Measurements from ENCODE around the gene DUSP1. TPM values are rescaled to one million over a fixed set of nuclear protein-coding genes. Genes with fewer than 3 reads are reported as not detected.

Gene DUSP1
- total RNA-seq, 1 experiment from 2014 or later, result 275 TPM

GRCh38 chr5:172743112-172743959 lies 27.7 kb downstream of the DUSP1 start:
- DNase-seq (ENCODE audit: low spot score), result no peak

DNA sequence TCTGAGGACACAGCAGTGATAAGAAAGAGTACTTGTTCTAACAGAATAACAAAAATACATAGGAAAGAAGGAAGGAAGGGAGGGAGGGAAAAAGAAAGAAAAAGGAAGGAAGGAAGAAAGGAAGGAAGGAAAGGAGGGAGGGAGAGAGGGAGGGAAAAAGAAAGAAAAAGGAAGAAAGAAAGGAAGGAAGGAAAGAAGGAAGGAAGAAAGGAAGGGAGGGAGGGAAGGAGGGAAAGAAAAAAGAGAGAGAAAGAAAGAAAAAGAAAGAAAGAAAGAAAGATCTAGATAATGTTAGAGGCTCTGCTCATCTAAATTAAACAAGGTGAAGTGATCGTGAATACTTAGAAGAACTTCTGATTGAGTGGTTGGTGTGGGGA lies 29.8 kb downstream of the DUSP1 start:
- DNase-seq (ENCODE audit: low spot score), result no peak

- peak; percentile 85 for DNase-seq (ENCODE audit: low spot score)
Measured at GRCh38 chr5:172740428-172741205, 30.4 kb downstream of the DUSP1 start.

DNA sequence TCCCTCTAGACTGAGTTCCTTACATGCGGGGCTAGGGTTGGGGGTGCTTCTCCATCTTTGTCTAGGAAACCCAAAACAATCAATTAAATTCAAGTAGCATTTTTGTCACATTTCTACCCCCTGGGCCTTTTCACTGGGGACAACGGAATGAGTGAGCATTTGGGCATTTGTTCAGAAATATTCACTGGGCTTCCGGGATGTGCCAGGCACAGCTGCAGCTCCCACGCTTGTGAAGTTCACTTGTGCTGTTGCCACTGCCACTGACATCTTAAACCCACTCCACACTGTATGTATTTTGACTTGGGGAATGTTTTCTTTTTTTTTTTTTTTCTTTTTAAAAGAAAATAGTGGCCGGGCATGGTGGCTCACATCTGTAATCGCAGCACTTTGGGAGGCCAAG lies 31.6 kb downstream of the DUSP1 start:
- DNase-seq (ENCODE audit: low spot score), result no peak

GRCh38 chr5:172736508-172737135 lies 34.4 kb downstream of the DUSP1 start:
- no peak for DNase-seq (ENCODE audit: low spot score)

- DNase-seq (ENCODE audit: low spot score), result no peak
Measured at GRCh38 chr5:172735141-172735831, 35.7 kb downstream of the DUSP1 start.

DNA sequence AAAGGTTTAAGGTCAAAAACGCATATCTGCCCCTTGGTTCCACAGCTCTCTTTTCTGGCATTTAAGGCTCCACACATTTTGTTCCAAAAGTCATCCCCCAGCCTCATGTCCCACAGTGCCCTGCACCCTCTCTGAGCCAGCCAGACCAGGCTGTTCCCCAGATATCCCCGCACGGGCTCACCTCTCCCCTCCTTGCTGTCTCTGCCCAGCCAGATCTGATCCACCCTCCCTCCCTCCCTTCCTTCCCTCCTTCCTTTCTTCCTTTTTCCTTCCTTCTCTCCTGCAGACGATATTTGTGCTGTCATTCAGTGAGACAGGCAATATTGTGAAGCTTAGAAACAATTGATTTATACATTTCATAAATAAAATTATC lies 37.0 kb downstream of the DUSP1 start:
- DNase-seq (ENCODE audit: low spot score), result no peak

- DNase-seq (ENCODE audit: low spot score), result peak; percentile 86
Measured at GRCh38 chr5:172733131-172733973, 37.6 kb downstream of the DUSP1 start.

- no peak for DNase-seq (ENCODE audit: low spot score)
Measured at GRCh38 chr5:172732201-172732865, 38.7 kb downstream of the DUSP1 start.

DNA sequence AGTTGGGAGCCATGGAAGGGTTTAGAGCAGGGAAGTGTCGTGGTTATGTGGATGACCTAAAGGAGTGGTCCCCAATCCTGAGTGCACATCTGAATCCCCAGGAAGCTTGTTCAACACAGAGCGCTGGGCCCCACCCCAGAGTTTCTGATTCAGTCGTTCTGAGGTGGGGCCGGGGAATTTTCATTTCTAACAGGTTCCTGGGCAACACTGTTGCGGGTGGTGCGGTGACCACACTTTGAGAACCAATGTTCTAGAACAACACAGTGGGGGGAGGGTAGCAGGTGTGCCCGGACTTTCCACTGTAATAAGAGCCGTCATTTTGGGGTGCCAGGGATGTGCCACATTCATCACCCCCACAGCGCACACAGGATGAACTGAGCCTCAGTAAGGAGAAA lies 39.3 kb downstream of the DUSP1 start:
- no peak for DNase-seq (ENCODE audit: low spot score)

- DNase-seq (ENCODE audit: low spot score), result peak; percentile 93
Measured at GRCh38 chr5:172730981-172731679, 39.9 kb downstream of the DUSP1 start.

DNA sequence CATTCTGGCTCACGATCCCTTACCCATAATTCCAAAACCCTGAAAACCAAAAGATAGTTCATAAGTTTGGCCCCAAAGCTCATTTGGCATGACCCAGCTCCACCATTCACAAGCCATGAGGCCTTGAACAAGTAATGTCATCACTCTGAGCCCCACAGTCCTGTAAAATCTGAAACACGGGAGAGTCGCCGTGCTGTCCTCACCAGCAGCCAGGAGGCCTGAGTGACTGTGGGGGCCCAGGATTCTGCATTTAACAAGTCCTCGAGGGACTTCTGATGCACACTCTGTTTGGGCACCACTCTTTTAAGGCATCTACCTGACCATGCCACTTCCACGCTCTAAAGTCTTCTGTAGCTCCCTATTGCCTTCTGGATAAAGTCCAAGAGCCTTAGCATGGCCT lies 40.8 kb downstream of the DUSP1 start:
- no peak for DNase-seq (ENCODE audit: low spot score)

DNA sequence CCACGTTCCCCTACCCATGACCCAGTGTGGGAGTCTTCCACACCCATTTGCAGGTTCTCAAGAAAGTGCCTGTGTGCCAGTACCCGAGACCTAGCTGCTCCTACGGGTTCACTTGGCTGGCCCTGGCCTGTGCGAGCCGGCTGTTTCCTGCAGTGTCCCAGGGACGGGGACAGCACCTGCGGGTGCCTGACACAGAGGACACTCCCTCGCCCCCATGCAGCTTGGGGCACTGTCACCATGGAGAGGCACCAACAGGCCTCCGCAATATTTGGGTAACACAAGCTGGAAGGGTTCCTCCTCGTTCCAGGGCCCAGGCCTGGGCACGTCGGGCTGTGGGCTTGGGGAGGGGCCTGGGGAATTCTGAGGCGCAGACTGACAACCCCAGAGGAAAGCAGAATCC lies 41.4 kb downstream of the DUSP1 start:
- DNase-seq (ENCODE audit: low spot score), result no peak

- no peak for DNase-seq (ENCODE audit: low spot score)
Measured at GRCh38 chr5:172728481-172729241, 42.3 kb downstream of the DUSP1 start.

GRCh38 chr5:172727551-172727950 lies 43.4 kb downstream of the DUSP1 start:
- no peak for DNase-seq (ENCODE audit: low spot score)

- DNase-seq (ENCODE audit: low spot score), result no peak
Measured at GRCh38 chr5:172726966-172727365, 44.0 kb downstream of the DUSP1 start.

DNA sequence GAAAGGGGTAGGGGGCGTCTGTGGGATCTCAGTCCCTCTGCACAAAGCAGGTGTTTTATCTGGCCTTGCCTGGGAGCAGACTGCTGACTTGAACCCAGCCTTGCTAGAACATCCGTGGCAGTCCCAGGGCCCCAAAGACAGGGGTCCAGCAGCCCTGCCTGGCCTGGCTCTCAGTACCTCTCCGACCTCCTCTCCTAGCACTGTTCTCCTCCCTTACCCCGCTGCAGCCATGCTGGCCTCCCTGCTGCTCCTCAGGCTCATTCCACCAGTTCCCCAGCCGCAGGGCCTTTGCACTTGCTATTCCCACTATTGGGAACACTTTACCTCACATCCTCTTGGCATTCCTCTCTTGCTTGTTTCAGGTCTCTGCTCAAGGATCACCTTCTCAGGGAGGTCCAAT lies 45.2 kb downstream of the DUSP1 start:
- no peak for DNase-seq (ENCODE audit: low spot score)

GRCh38 chr5:172725273-172725672 lies 45.7 kb downstream of the DUSP1 start:
- no peak for DNase-seq (ENCODE audit: low spot score)

All from HT-29 (cell line).